NB4 (cell line): Measurements from ENCODE around the gene CHST4.

Source experiments
- POLR2A ChIP-seq: IDR thresholded peaks from 2 replicates; pipeline ENCODE4 v1.6.1; 2011; ENCODE audit warnings: mild to moderate bottlenecking; ENCODE audit not compliant: insufficient read length; ENCODE audit errors: extremely low read depth
- TF ChIP-seq, protein P1 (sequence below): IDR thresholded peaks from one replicate; pipeline ENCODE4 v1.5.1; 2012; ENCODE audit warnings: low read depth, low read length

DNA sequence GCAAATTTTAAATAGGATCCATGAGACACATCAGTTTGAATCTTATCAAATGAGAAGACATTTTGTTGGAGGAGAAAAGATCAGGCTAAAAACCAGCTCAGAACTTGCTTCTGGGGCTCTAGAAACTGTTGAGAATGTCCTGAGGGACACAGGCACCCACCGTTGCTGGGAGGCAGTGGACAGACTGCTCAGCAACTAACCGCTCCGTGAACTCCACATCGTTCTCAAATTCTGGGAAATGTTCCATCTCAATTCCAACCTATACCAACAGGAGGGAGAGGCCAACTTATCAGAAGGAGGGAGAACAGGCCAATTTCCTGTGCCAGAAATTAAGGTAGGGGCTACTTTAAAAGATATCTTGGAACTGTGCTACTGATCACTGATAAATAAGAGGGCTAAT is 42.3 kb downstream of the CHST4 start:
- TF ChIP-seq, protein P1, sequence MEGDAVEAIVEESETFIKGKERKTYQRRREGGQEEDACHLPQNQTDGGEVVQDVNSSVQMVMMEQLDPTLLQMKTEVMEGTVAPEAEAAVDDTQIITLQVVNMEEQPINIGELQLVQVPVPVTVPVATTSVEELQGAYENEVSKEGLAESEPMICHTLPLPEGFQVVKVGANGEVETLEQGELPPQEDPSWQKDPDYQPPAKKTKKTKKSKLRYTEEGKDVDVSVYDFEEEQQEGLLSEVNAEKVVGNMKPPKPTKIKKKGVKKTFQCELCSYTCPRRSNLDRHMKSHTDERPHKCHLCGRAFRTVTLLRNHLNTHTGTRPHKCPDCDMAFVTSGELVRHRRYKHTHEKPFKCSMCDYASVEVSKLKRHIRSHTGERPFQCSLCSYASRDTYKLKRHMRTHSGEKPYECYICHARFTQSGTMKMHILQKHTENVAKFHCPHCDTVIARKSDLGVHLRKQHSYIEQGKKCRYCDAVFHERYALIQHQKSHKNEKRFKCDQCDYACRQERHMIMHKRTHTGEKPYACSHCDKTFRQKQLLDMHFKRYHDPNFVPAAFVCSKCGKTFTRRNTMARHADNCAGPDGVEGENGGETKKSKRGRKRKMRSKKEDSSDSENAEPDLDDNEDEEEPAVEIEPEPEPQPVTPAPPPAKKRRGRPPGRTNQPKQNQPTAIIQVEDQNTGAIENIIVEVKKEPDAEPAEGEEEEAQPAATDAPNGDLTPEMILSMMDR, result no peak
- TF ChIP-seq POLR2A, result no peak
